Vagina (tissue), 2 donors: ENCODE measurements around the gene OSBPL8. TPM values are rescaled to one million over a fixed set of nuclear protein-coding genes. Genes with fewer than 3 reads are reported as not detected.
"Not testable (repeated sequence)": the region's sequence is repeated elsewhere in the genome, so short reads cannot be mapped to it uniquely, and the experiment has no call there.

Experiments
- DNase-seq, 2 donors: peaks; one replicate each; pipeline ENCODE4 v3.0.0-alpha.2; 2017; ENCODE audit errors: extremely low spot score in 2 of 2
- H3K27ac ChIP-seq: fragments of 200-600 bp; sonication (generic); one replicate; pipeline ENCODE4 v1.5.1; 2019
- H3K27me3 ChIP-seq: fragments of 200-600 bp; sonication (generic); one replicate; pipeline ENCODE4 v1.5.1; 2019
- H3K36me3 ChIP-seq, 2 donors: fragments of 200-600 bp; sonication (generic); one replicate each; pipeline ENCODE4 v1.5.1; 2017 to 2019
- H3K4me1 ChIP-seq: fragments of 200-600 bp; sonication (generic); one replicate; pipeline ENCODE4 v1.5.1; 2019
- H3K4me3 ChIP-seq, 2 donors: fragments of 200-600 bp; sonication (generic); 1 replicate in 1 of 2; 2 replicates in 1 of 2; pipeline ENCODE4 v1.5.1; 2016 to 2019
- H3K9me3 ChIP-seq: fragments of 200-600 bp; sonication (generic); one replicate; pipeline ENCODE4 v1.5.1; 2019
- CTCF ChIP-seq, 3 experiments: fragments of 450-650 bp in 2 of 3; fragments of 200-600 bp in 1 of 3; sonication (generic) in 1 of 3; IDR thresholded peaks; one replicate each; pipeline ENCODE4 v1.5.1; 2017 to 2019; ENCODE audit warnings: antibody characterized with exemption in 3 of 3, mild to moderate bottlenecking in 2 of 3, moderate library complexity in 2 of 3
- POLR2A ChIP-seq, 2 donors: fragments of 450-650 bp; IDR thresholded peaks; one replicate each; pipeline ENCODE4 v1.6.1; 2017; ENCODE audit warnings: antibody characterized with exemption in 2 of 2, mild to moderate bottlenecking in 2 of 2, moderate library complexity in 2 of 2
- POLR2AphosphoS5 ChIP-seq, 2 donors: sonication (generic); formaldehyde crosslinking; IDR thresholded peaks; one replicate each; pipeline ENCODE4 v1.9.0; 2017; ENCODE audit warnings: antibody characterized with exemption in 2 of 2, mild to moderate bottlenecking in 2 of 2, low read depth in 1 of 2; ENCODE audit not compliant: insufficient read depth in 1 of 2
- intact Hi-C: fragments of 100-400 bp; cut with DNase I; formaldehyde crosslinking; loops from one replicate; pipeline ENCODE4 v1.15.1; 2023
- total RNA-seq: library from RNA; depleted of rRNA; stranded (reverse); fragments of >200 nt; gene quantifications from one replicate; pipeline ENCODE4 v1.2.3, GENCODE V29; 2016

The OSBPL8 gene
- total RNA-seq, 1 donor from 2014 or later = 66.5 TPM

- Histone ChIP-seq H3K27ac (no peak overlapping the region), H3K36me3 (no peaks in the 10 kb centered on the region), H3K9me3 (no peaks in the 10 kb centered on the region), H3K27me3 (no peaks in the 10 kb centered on the region), H3K4me1 (no peaks in the 10 kb centered on the region), H3K4me3 (no peak overlapping the region)
- TF ChIP-seq CTCF (IDR thresholded peaks at IDR 0.05) (no peak), POLR2AphosphoS5 (IDR thresholded peaks at IDR 0.05; ENCODE audit: insufficient read depth in 1 of 2, low read depth in 1 of 2) (no peak), POLR2A (IDR thresholded peaks at IDR 0.05) (no peak)
- intact Hi-C loops = no loop called here
- no peak for DNase-seq
Measured at GRCh38 chr12:76506149-76506548, 53.4 kb downstream of the OSBPL8 start.

GRCh38 chr12:76505050-76505449 is 54.5 kb downstream of the OSBPL8 start:
- no peak overlapping the region for H3K27ac ChIP-seq
- intact Hi-C loops = no loop called here
- H3K4me3 ChIP-seq = no peak overlapping the region
- H3K36me3 ChIP-seq = no peaks in the 10 kb centered on the region
- H3K4me1 ChIP-seq = no peaks in the 10 kb centered on the region
- TF ChIP-seq CTCF (IDR thresholded peaks at IDR 0.05) (no peak), POLR2A (IDR thresholded peaks at IDR 0.05) (no peak), POLR2AphosphoS5 (IDR thresholded peaks at IDR 0.05; ENCODE audit: insufficient read depth in 1 of 2, low read depth in 1 of 2) (no peak)
- no peaks in the 10 kb centered on the region for H3K27me3 ChIP-seq
- no peak for DNase-seq
- no peaks in the 10 kb centered on the region for H3K9me3 ChIP-seq

- DNase-seq = no peak
- Histone ChIP-seq H3K9me3 (no peaks in the 10 kb centered on the region), H3K4me3 (no peak overlapping the region), H3K27me3 (no peaks in the 10 kb centered on the region), H3K27ac (no peak overlapping the region), H3K4me1 (no peaks in the 10 kb centered on the region), H3K36me3 (no peaks in the 10 kb centered on the region)
- intact Hi-C loops = no loop called here
- TF ChIP-seq CTCF (IDR thresholded peaks at IDR 0.05) (no peak), POLR2AphosphoS5 (IDR thresholded peaks at IDR 0.05; ENCODE audit: insufficient read depth in 1 of 2, low read depth in 1 of 2) (no peak), POLR2A (IDR thresholded peaks at IDR 0.05) (no peak)
Measured at GRCh38 chr12:76504606-76505005, 55.0 kb downstream of the OSBPL8 start.

GRCh38 chr12:76503957-76504356 is 55.6 kb downstream of the OSBPL8 start:
- intact Hi-C loops = no loop called here

GRCh38 chr12:76501390-76501789 is 58.2 kb downstream of the OSBPL8 start:
- intact Hi-C loops = no loop called here
- no peaks in the 10 kb centered on the region for H3K4me1 ChIP-seq

More at GRCh38 chr12:76503957-76504356, 55.6 kb downstream of the OSBPL8 start:
- no peaks in the 10 kb centered on the region for H3K36me3 ChIP-seq
- H3K27me3 ChIP-seq = no peaks in the 10 kb centered on the region
- no peaks in the 10 kb centered on the region for H3K4me1 ChIP-seq
- H3K27ac ChIP-seq = no peak overlapping the region
- no peak overlapping the region for H3K4me3 ChIP-seq
- no peaks in the 10 kb centered on the region for H3K9me3 ChIP-seq
- no peak for TF ChIP-seq POLR2A (IDR thresholded peaks at IDR 0.05)
- no peak for TF ChIP-seq CTCF (IDR thresholded peaks at IDR 0.05)
- no peak for TF ChIP-seq POLR2AphosphoS5 (IDR thresholded peaks at IDR 0.05; ENCODE audit: insufficient read depth in 1 of 2, low read depth in 1 of 2)
- DNase-seq = no peak

GRCh38 chr12:76499136-76499535 is 60.4 kb downstream of the OSBPL8 start:
- H3K9me3 ChIP-seq = not testable (repeated sequence)

More at GRCh38 chr12:76501390-76501789, 58.2 kb downstream of the OSBPL8 start:
- no peak for DNase-seq
- Histone ChIP-seq H3K9me3 (no peaks in the 10 kb centered on the region), H3K27ac (no peak overlapping the region), H3K27me3 (no peaks in the 10 kb centered on the region), H3K36me3 (no peaks in the 10 kb centered on the region), H3K4me3 (no peak overlapping the region)
- TF ChIP-seq CTCF (IDR thresholded peaks at IDR 0.05) (no peak), POLR2A (IDR thresholded peaks at IDR 0.05) (no peak), POLR2AphosphoS5 (IDR thresholded peaks at IDR 0.05; ENCODE audit: insufficient read depth in 1 of 2, low read depth in 1 of 2) (no peak)

More at GRCh38 chr12:76499136-76499535, 60.4 kb downstream of the OSBPL8 start:
- H3K36me3 ChIP-seq, H3K27me3 ChIP-seq, DNase-seq, H3K4me3 ChIP-seq, H3K27ac ChIP-seq, intact Hi-C loops, H3K4me1 ChIP-seq: not testable (repeated sequence)
